Gastrocnemius medialis (tissue), 4 donors: ENCODE measurements around the gene GUK1. TPM values are rescaled to one million over a fixed set of nuclear protein-coding genes. Genes with fewer than 3 reads are reported as not detected.
A peak's percentile ranks its signal among the peaks of the same experiment; 100 is the strongest.

ENCODE experiments used
- ATAC-seq, 2 donors: fragments of 150-250 bp; one replicate each; pipeline ENCODE4 v1.9.1; 2016
- DNase-seq, 2 donors: peaks; one replicate each; pipeline ENCODE4 v3.0.0-alpha.2; 2019
- H3K27ac ChIP-seq, 4 donors: fragments of 200-600 bp; sonication (generic); 1 replicate in 1 of 4; 2 replicates in 3 of 4; pipeline ENCODE4 v1.5.1; 2016 to 2018; ENCODE audit warnings: mild to moderate bottlenecking in 2 of 4, moderate library complexity in 1 of 4
- H3K27me3 ChIP-seq, 3 donors: fragments of 200-600 bp; sonication (generic) in 2 of 3; 1 replicate in 1 of 3; 2 replicates in 2 of 3; pipeline versions ENCODE4 v1.5.1 to v1.6.0; 2016 to 2019; ENCODE audit warnings: mild to moderate bottlenecking in 1 of 3, moderate library complexity in 1 of 3
- H3K36me3 ChIP-seq, 2 donors: fragments of 200-600 bp; sonication (generic) in 1 of 2; one replicate each; pipeline ENCODE4 v1.5.1; 2017 to 2018
- H3K4me1 ChIP-seq, 2 donors: fragments of 200-600 bp; sonication (generic) in 1 of 2; one replicate each; pipeline ENCODE4 v1.5.1; 2016 to 2017; ENCODE audit warnings: mild to moderate bottlenecking in 2 of 2
- H3K4me3 ChIP-seq, 4 donors: fragments of 200-600 bp; sonication (generic) in 3 of 4; 1 replicate in 1 of 4; 2 replicates in 3 of 4; pipeline ENCODE4 v1.5.1; 2016 to 2019; ENCODE audit warnings: mild to moderate bottlenecking in 2 of 4
- H3K9me3 ChIP-seq, 3 donors: fragments of 200-600 bp; sonication (generic) in 2 of 3; 1 replicate in 1 of 3; 2 replicates in 2 of 3; pipeline ENCODE4 v1.5.1; 2016 to 2019
- CTCF ChIP-seq, 5 experiments: fragments of 450-650 bp in 3 of 5; fragments of 200-600 bp in 2 of 5; sonication (generic) in 2 of 5; IDR thresholded peaks in 4 of 5; conservative IDR thresholded peaks in 1 of 5; 1 replicate in 4 of 5; 2 replicates in 1 of 5; pipeline ENCODE4 v1.5.1; 2016 to 2019; ENCODE audit warnings: antibody characterized with exemption in 5 of 5, mild to moderate bottlenecking in 3 of 5, moderate library complexity in 3 of 5
- POLR2A ChIP-seq, 2 donors: fragments of 450-650 bp; IDR thresholded peaks; one replicate each; pipeline ENCODE4 v1.6.1; 2017; ENCODE audit warnings: antibody characterized with exemption in 2 of 2, mild to moderate bottlenecking in 2 of 2, moderate library complexity in 2 of 2
- in situ Hi-C, 4 donors: fragments of 200-750 bp; cut with MboI; loops; one replicate each; pipeline versions ENCODE4 v1.15.0 to v1.8.0; 2017; ENCODE audit warnings: low sequenced_read_pairs in 4 of 4
- intact Hi-C: fragments of 100-400 bp; cut with DNase I; formaldehyde crosslinking; loops from one replicate; pipeline ENCODE4 v1.15.1; 2023; ENCODE audit warnings: low total_unique reads
- total RNA-seq, 4 donors: library from RNA; depleted of rRNA; stranded (reverse); fragments of >200 nt; gene quantifications; one replicate each; pipeline versions ENCODE4 v1.1.0 to v1.2.3, GENCODE V29; 2016

The GUK1 gene
- total RNA-seq, 4 donors from 2014 or later: 161 to 230 (median 183) TPM

- in situ Hi-C loops: no loop called here
- Histone ChIP-seq H3K9me3 (no peaks in the 10 kb centered on the region), H3K27me3 (no peaks in the 10 kb centered on the region), H3K27ac (peak overlapping the region; percentile 94 to 99 (median 96)), H3K36me3 (peaks cover 0 to 12% of the 10 kb centered on the region in 2 donors), H3K4me1 (peaks cover 32 to 37% of the 10 kb centered on the region in 2 donors), H3K4me3 (peak overlapping the region in 2 of 4 donors; percentile 96 to 100)
- peak in 1 of 2 donors; percentile 8 for TF ChIP-seq POLR2A (IDR thresholded peaks at IDR 0.05)
- TF ChIP-seq CTCF (IDR thresholded peaks at IDR 0.05 in 4 of 5, conservative IDR thresholded peaks at IDR 0.05 in 1 of 5): no peak
- intact Hi-C loops: no loop called here
- DNase-seq: peak in 1 of 2 donors; percentile 62
- no peak for ATAC-seq
Measured at GRCh38 chr1:228142155-228142691, 2.1 kb downstream of the GUK1 start.

GRCh38 chr1:228142701-228143136 lies 2.6 kb downstream of the GUK1 start:
- TF ChIP-seq CTCF (IDR thresholded peaks at IDR 0.05 in 4 of 5, conservative IDR thresholded peaks at IDR 0.05 in 1 of 5) (no peak), POLR2A (IDR thresholded peaks at IDR 0.05) (no peak)
- intact Hi-C loops: no loop called here
- no peak for ATAC-seq
- Histone ChIP-seq H3K9me3 (no peaks in the 10 kb centered on the region), H3K4me1 (peaks cover 32 to 37% of the 10 kb centered on the region in 2 donors), H3K27ac (peak overlapping the region; percentile 94 to 99 (median 96)), H3K36me3 (peaks cover 0 to 17% of the 10 kb centered on the region in 2 donors), H3K4me3 (peak overlapping the region in 1 of 4 donors; percentile 96), H3K27me3 (no peaks in the 10 kb centered on the region)
- DNase-seq: no peak
- in situ Hi-C loops: no loop called here

- intact Hi-C loops: no loop called here
Measured at GRCh38 chr1:228143480-228144192, 3.6 kb downstream of the GUK1 start.

GRCh38 chr1:228144193-228144992 lies 4.3 kb downstream of the GUK1 start:
- no peak for ATAC-seq
- H3K9me3 ChIP-seq: no peaks in the 10 kb centered on the region
- no peaks in the 10 kb centered on the region for H3K27me3 ChIP-seq
- no peak for TF ChIP-seq CTCF (IDR thresholded peaks at IDR 0.05 in 4 of 5, conservative IDR thresholded peaks at IDR 0.05 in 1 of 5)
- no peak for TF ChIP-seq POLR2A (IDR thresholded peaks at IDR 0.05)
- in situ Hi-C loops (no loop called here), intact Hi-C loops (no loop called here)
- peaks cover 0 to 30% of the 10 kb centered on the region in 2 donors for H3K36me3 ChIP-seq
- no peak overlapping the region for H3K4me3 ChIP-seq
- H3K27ac ChIP-seq: no peak overlapping the region
- no peak for DNase-seq
- peaks cover 32 to 41% of the 10 kb centered on the region in 2 donors for H3K4me1 ChIP-seq

More at GRCh38 chr1:228143480-228144192, 3.6 kb downstream of the GUK1 start:
- Histone ChIP-seq H3K27me3 (no peaks in the 10 kb centered on the region), H3K4me1 (peaks cover 32 to 37% of the 10 kb centered on the region in 2 donors), H3K36me3 (peaks cover 0 to 26% of the 10 kb centered on the region in 2 donors), H3K4me3 (no peak overlapping the region), H3K27ac (no peak overlapping the region), H3K9me3 (no peaks in the 10 kb centered on the region)
- no peak for ATAC-seq
- no peak for TF ChIP-seq POLR2A (IDR thresholded peaks at IDR 0.05)
- in situ Hi-C loops: no loop called here
- DNase-seq: no peak

GRCh38 chr1:228144993-228145343 lies 4.9 kb downstream of the GUK1 start:
- in situ Hi-C loops: no loop called here
- Histone ChIP-seq H3K4me3 (no peak overlapping the region), H3K4me1 (peaks cover 32 to 41% of the 10 kb centered on the region in 2 donors), H3K9me3 (no peaks in the 10 kb centered on the region), H3K27me3 (no peaks in the 10 kb centered on the region), H3K36me3 (peaks cover 0 to 30% of the 10 kb centered on the region in 2 donors), H3K27ac (no peak overlapping the region)
- ATAC-seq (no peak), DNase-seq (no peak)
- intact Hi-C loops: no loop called here
- TF ChIP-seq CTCF (IDR thresholded peaks at IDR 0.05 in 4 of 5, conservative IDR thresholded peaks at IDR 0.05 in 1 of 5) (no peak), POLR2A (IDR thresholded peaks at IDR 0.05) (no peak)
